ENCODE measurements around the gene ABCC1. TPM values are rescaled to one million over a fixed set of nuclear protein-coding genes. Genes with fewer than 3 reads are reported as not detected.

ABCC1 gene
- total RNA-seq, 3 donors from 2014 or later: 13.8 to 40.0 (median 25.5) TPM

- intact Hi-C loops (cut with DNase I, micrococcal nuclease): no loop called here
- Histone ChIP-seq H3K4me1 (ENCODE audit: low read depth) (no peaks in the 10 kb centered on the region), H3K4me3 (no peak overlapping the region), H3K36me3 (ENCODE audit: low read depth) (no peaks in the 10 kb centered on the region), H3K9me3 (peaks cover 2% of the 10 kb centered on the region)
- ATAC-seq (peak; percentile 64), DNase-seq (no peak)
- no peak for TF ChIP-seq CTCF (IDR thresholded peaks at IDR 0.05)
Measured at GRCh38 chr16:15966836-15967546, 17.6 kb downstream of the ABCC1 start.

- H3K4me1 ChIP-seq (ENCODE audit: low read depth): no peaks in the 10 kb centered on the region
Measured at GRCh38 chr16:15967655-15968315, 18.4 kb downstream of the ABCC1 start.

GRCh38 chr16:15970202-15970601 is 20.8 kb downstream of the ABCC1 start:
- TF ChIP-seq CTCF (IDR thresholded peaks at IDR 0.05): no peak
- intact Hi-C loops (cut with DNase I, micrococcal nuclease): no loop called here
- Histone ChIP-seq H3K36me3 (ENCODE audit: low read depth) (no peaks in the 10 kb centered on the region), H3K9me3 (peaks cover 8% of the 10 kb centered on the region), H3K4me1 (ENCODE audit: low read depth) (no peaks in the 10 kb centered on the region), H3K4me3 (no peak overlapping the region)
- ATAC-seq: peak; percentile 52
- no peak for DNase-seq

More at GRCh38 chr16:15967655-15968315, 18.4 kb downstream of the ABCC1 start:
- Histone ChIP-seq H3K36me3 (ENCODE audit: low read depth) (no peaks in the 10 kb centered on the region), H3K4me3 (no peak overlapping the region), H3K9me3 (peaks cover 8% of the 10 kb centered on the region)
- TF ChIP-seq CTCF (IDR thresholded peaks at IDR 0.05): no peak
- intact Hi-C loops (cut with DNase I, micrococcal nuclease): no loop called here
- DNase-seq (no peak), ATAC-seq (no peak)

GRCh38 chr16:15970743-15971439 is 21.5 kb downstream of the ABCC1 start:
- H3K4me3 ChIP-seq: no peak overlapping the region
- ATAC-seq: no peak
- no peak for DNase-seq
- intact Hi-C loops (cut with DNase I, micrococcal nuclease): no loop called here
- TF ChIP-seq CTCF (IDR thresholded peaks at IDR 0.05): no peak
- H3K4me1 ChIP-seq (ENCODE audit: low read depth): no peaks in the 10 kb centered on the region
- H3K9me3 ChIP-seq: peaks cover 8% of the 10 kb centered on the region
- no peaks in the 10 kb centered on the region for H3K36me3 ChIP-seq (ENCODE audit: low read depth)

- Histone ChIP-seq H3K9me3 (peaks cover 8% of the 10 kb centered on the region), H3K4me1 (ENCODE audit: low read depth) (no peaks in the 10 kb centered on the region), H3K36me3 (ENCODE audit: low read depth) (no peaks in the 10 kb centered on the region), H3K4me3 (no peak overlapping the region)
- no peak for DNase-seq
- intact Hi-C loops (cut with DNase I, micrococcal nuclease): no loop called here
- TF ChIP-seq CTCF (IDR thresholded peaks at IDR 0.05): no peak
- ATAC-seq: no peak
Measured at GRCh38 chr16:15971440-15971815, 22.0 kb downstream of the ABCC1 start.

Data from mucosa of descending colon (tissue), 3 donors.